HG02884 (cell line): ENCODE measurements around the gene GJB6.
"Not testable (repeated sequence)": the region's sequence is repeated elsewhere in the genome, so short reads cannot be mapped to it uniquely, and the experiment has no call there.

ENCODE experiments used
- ATAC-seq: cut with Tn5 transposase; IDR thresholded peaks from one replicate; pipeline ENCODE4 v1.9.1; 2021; ENCODE audit warnings: mild to moderate bottlenecking, moderate library complexity; ENCODE audit not compliant: unreplicated experiment

The GJB6 gene

GRCh38 chr13:20231839-20232555 is at the start of gene GJB6:
TSS of gene GJB6 (minus strand) at chr13:20232319. CDS start at chr13:20223480, 8,839 bp downstream.
- ATAC-seq: no peak

GRCh38 chr13:20276901-20277300 is 44.8 kb upstream of the GJB6 start:
- ATAC-seq: not testable (repeated sequence)

GRCh38 chr13:20274466-20274865 is 42.3 kb upstream of the GJB6 start:
- ATAC-seq: no peak

GRCh38 chr13:20272588-20273171 is 40.6 kb upstream of the GJB6 start:
- ATAC-seq: no peak

- no peak for ATAC-seq
Measured at GRCh38 chr13:20272104-20272503, 40.0 kb upstream of the GJB6 start.

- no peak for ATAC-seq
Measured at GRCh38 chr13:20271441-20271840, 39.3 kb upstream of the GJB6 start.

- ATAC-seq: no peak
Measured at GRCh38 chr13:20270163-20270865, 38.2 kb upstream of the GJB6 start.

GRCh38 chr13:20264271-20265018 is 32.3 kb upstream of the GJB6 start:
- ATAC-seq: peak; percentile 89

- no peak for ATAC-seq
Measured at GRCh38 chr13:20263393-20264044, 31.4 kb upstream of the GJB6 start.

- no peak for ATAC-seq
Measured at GRCh38 chr13:20258963-20259288, 26.8 kb upstream of the GJB6 start.

- no peak for ATAC-seq
Measured at GRCh38 chr13:20258208-20258962, 26.3 kb upstream of the GJB6 start.

GRCh38 chr13:20254076-20254475 is 22.0 kb upstream of the GJB6 start:
- ATAC-seq: no peak

- ATAC-seq: no peak
Measured at GRCh38 chr13:20249913-20250312, 17.8 kb upstream of the GJB6 start.

GRCh38 chr13:20247963-20248362 is 15.8 kb upstream of the GJB6 start:
- ATAC-seq: no peak

GRCh38 chr13:20247403-20247802 is 15.3 kb upstream of the GJB6 start:
- ATAC-seq: no peak

GRCh38 chr13:20241593-20241992 is 9.5 kb upstream of the GJB6 start:
- no peak for ATAC-seq

GRCh38 chr13:20239748-20240147 is 7.6 kb upstream of the GJB6 start:
- ATAC-seq: no peak

- no peak for ATAC-seq
Measured at GRCh38 chr13:20232556-20233277, 598 bp upstream of the GJB6 start.
